Posterior vena cava (tissue), 2 donors: ENCODE data around the gene NCR3LG1. TPM values are rescaled to one million over a fixed set of nuclear protein-coding genes. Genes with fewer than 3 reads are reported as not detected.
A peak's percentile ranks its signal among the peaks of the same experiment; 100 is the strongest.

ENCODE experiments used
- DNase-seq: peaks from one replicate; pipeline ENCODE4 v3.0.0-alpha.2; 2020; ENCODE audit warnings: low spot score
- intact Hi-C, 2 donors: fragments of 100-400 bp; cut with DNase I; formaldehyde crosslinking; loops; one replicate each; pipeline versions ENCODE4 v1.14.1 to v1.14.2; 2022 to 2023
- total RNA-seq, 2 donors: library from RNA; stranded (reverse); fragmentation: NEBNext Ultra II Directional; extraction: Animal tissue kit (Norgen Biotek cat#: 25700); gene quantifications; one replicate each; pipeline ENCODE4 v1.2.1, GENCODE V29; 2021
- donor health status: DM: yes; HTN: yes; CAD: no.
- donor health status: DM: yes; HTN: yes; CAD: no.

The NCR3LG1 gene
- total RNA-seq, 2 donors from 2014 or later, result 2.5 to 2.9 TPM

DNA sequence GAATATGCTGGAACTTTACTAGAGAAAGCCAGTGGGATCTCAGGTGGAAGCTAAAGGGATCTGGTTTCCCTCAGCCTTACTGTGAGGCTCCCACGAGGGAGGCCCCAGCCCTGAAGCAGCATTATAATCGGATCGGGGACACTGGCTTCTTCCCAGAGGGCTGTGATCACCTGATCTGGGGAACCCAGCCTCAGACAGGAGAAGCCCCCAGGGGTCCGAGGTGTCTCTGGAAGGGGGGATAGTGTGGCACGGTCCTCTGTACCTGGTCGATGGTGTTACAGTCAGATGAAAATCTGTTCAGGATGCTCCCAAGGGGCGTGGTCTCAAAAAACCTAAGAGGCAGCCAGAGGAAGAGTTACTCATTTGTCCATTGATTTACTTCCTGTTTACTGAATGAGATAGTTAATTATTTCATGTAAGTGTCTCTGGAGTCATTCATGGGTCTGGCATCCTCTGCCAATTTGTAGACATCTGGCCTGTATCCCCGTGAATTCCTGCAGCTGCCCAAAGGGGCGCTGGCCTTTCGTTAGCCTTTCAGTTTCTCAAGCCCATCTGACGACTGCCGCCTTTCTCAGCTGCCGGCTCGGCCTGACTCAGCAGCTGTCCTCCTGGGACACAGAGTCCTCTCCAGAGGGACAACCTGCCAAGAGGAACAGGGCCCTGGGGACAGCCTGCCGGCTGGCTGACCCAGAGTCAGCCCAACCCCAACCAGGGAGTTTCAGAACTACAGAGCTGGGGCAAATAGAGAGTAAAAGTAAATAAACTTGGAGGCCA is 53.8 kb downstream of the NCR3LG1 start:
- DNase-seq, result peak; percentile 93
- intact Hi-C loops, result no loop called here

DNA sequence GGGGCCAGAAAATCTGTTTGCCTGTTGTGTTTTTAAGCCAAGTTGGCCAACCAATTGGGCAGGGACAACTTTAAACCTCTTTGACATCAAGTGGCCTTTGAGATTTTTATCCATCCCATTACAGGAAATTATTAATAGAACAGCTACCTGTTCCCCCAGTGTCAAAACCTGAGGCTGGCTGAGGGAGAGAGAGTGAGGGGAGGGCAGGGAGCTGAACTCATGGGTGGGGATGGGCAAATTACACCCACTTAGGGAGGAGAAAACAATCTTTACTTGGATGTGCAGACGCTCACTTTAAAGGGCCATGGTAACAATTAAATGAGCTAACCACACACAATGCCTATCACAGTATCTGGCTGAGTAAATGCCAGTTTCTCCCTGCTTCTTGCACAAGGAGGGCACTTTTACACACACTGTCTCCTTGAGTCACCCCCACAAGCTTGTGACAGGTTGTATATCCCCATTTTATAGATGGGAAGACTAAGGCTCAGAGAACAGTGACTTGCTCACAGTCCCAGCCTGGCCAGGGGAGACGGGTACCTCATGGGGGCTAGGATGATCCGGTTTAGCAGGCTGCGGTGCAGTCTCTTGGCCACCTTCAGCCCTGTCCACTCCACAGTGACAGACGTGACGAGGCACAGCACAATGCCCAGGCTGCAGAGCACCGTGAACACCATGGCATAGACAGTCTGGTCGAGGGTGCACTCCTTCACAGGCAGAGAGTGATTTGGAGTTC is 54.6 kb downstream of the NCR3LG1 start:
- intact Hi-C loops, result no loop called here

DNA sequence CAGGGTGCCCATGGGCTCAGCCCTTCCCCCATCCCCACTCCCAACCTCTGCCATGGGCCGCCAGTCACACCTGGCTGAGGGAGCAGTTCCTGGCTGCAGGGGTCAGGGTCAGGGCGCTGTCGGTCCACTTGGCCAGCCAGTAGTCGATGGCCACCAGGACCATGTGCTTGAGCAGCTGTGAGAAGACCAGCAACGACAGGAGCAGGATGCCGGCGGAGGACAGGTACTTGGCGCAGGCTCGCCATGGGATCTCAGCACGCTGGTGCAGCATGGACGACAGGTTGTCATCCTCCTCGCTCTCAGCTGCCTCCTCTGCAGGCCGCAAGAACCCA is 55.2 kb downstream of the NCR3LG1 start:
- intact Hi-C loops, result no loop called here
- DNase-seq, result peak; percentile 76

More for the DNA sequence above, 54.6 kb downstream of the NCR3LG1 start:
- DNase-seq, result no peak

DNA sequence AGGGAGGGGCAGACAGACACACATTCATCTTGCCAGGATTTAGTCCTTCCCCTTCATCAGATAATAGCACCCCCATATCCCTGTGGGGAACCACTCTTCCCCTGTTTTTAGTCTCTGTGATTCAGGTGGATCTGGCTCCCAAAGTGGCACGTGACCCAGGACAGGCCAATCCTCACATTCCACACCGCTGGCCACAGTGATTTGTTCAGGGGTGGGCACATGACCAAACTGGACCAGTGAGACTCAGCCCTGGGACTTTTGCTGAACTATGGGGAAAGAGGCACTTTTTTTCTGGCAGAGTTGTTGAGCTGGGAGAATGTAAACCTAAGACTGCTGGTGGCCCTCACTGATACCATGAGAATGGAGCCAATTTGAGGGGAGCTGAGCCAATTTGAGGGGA is 56.0 kb downstream of the NCR3LG1 start:
- intact Hi-C loops, result no loop called here
- no peak for DNase-seq

DNA sequence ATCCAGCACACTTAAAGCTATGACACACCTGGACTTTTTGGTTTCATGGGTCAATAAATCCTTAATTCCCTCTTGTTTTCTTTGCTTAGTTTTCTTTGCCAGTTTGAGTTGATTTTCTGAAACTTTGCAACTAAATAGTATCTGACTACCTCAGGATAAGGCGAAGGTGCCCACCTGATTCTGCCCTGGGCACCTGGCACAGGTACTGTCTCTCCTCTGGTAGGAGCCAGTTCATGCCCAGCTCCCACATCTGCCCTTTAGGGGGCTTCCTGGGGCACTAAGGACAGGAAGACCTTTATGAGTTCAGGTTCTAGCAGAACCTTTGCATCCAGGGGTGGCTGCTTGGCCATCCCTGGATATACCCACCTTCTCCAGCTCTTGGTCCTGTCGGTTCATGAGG is 56.4 kb downstream of the NCR3LG1 start:
- intact Hi-C loops, result no loop called here
- DNase-seq, result no peak

DNA sequence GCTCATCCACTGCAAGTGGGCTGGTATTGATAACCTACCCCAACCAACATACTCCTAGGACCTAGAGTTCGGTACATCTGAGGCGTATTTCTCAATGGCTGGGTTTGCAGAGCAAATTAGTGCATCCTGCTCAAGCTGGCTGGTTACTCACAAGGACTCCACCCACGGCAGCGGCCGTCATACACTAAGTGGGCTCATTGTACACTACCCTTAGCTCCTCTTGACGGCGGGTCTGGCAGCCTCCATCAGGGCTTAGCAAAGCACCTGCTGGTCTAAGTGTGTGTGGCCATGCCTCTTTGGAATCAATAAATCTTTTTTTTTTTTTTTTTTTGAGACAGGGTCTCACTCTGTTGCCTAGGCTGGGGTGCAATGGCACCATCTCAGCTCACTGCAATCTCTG is 57.0 kb downstream of the NCR3LG1 start:
- intact Hi-C loops, result no loop called here
- peak; percentile 57 for DNase-seq

DNA sequence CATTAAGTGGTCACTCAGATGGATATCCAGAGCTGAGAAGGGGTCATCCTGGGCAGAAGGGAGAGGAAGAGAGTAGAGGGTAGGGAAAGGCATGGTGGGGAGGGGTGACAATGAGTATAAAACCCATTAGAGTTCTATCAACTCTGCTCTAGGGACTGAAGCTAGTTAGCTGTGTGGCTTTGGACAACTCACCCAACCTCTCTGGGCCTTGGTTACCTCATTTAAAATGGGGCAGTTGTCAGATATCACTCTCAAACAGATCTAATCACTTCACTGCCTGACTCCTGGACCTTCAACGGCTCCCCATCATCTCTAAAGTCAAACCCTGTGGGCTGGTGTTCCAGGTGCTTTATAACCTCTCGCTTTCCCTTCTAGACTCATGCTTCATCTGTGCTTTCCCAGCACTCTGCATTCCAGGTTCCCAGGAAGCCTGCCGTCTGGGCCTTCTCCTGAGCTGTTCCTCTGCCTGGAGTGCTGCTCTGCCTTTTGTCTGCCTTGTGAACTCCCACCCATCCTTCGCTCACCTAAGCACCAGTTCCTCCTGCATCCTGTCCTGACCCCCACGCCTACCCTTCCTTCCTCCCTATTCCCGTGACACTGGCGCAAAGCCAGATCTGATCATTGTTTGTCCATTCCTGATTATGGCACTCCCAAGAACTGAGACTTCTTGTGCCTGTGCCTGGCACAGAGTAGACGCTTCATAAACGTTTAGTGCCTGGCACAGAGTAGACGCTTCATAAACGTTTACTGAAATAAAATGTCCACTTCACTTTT is 59.2 kb downstream of the NCR3LG1 start:
- intact Hi-C loops, result no loop called here
- DNase-seq, result peak; percentile 55

DNA sequence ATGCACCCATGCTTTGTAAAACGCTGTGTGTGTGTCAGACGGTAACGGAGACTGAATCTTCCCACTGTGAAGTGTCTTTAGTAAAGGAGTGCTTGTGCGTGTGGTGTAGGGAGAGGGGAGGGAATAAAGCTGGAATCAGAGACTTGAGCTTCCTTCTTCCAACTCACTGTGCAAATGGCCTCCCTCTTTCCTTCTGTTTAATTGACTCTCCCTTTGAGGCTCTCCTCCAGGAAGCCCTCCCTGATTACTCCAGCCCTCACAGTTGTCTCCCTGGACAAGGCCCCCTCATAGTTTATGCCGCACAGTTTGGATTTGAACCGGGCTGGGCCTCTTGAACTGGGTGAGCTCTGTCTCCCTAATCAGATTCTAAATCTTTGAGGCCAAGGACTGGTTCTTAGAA is 59.8 kb downstream of the NCR3LG1 start:
- DNase-seq, result no peak
- intact Hi-C loops, result no loop called here

DNA sequence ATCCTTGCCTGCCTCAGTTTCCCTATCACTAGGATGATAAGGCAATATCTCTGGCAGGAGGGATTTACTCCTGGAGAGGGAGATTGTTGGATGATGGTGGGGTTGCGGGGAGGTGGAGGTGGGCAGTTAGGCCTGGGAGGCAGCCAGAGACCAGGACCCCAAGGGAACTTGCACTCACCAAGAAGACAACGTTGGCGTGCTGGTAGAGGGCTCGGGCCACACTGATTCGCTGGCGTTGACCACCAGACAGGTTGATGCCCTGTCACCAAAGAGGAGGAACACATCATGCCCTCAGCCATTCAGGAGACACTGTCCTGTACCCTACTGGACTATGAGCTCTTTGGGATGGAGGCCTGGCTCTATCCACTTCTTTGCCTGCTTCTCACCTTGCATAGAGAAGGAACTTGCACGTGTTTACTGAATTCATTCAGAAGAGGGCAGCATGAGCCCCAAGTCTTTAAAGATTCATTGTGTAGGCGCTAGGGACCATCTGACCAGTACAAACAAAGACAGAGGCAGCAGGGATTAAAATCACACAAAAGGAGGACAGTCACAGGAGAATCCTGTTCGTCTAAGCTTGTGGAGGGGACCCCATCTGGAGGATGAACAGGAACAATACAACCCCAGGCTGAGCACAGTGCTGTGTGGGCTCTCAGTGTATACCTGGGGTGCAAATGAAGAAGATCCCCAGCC is 61.0 kb downstream of the NCR3LG1 start:
- peak; percentile 51 for DNase-seq

DNA sequence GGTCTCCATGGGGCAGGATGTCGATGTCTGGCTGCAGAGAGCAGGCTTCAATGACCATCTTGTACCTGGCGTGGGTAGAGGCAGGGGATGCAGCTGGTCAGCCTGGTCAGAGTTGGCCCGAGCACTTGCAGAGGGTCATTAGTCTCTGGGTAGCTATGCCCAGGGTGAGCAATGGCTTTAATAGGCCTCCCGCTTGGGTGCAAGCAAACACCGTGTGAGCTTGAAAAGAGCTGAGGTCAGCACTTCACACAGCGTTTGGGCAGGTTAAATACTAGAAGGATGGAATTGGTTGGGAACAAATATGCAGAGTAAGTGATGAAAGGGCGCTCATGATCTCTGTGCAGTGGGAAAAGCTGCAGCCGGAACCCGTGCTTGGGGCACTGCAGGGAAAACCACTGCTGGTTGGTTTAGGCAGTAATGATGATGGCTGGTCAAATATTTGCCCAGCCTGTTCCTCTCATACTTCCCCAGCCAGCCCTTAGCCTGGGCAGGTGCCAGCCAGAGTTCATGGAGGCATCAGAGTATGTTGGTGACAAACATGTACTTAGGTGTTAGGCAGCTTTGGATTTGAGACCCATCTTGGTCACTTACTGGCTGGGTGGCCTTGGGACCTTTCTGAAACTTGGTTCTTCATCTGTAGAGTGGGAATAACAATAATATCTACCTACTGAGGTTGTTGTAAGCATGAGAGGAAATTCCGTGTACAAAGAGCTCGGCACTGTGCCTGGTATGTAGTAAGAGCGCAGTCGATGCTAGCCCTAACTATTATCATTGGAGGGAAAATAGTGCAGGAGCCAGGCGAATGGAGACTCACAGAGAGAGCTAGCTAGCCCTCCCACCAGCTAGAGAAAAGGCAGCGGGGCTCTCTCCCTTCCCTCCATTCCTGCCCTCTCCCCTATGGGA is 62.1 kb downstream of the NCR3LG1 start:
- intact Hi-C loops, result no loop called here
- DNase-seq, result peak; percentile 58

More for the DNA sequence above, 61.0 kb downstream of the NCR3LG1 start:
- intact Hi-C loops, result no loop called here

DNA sequence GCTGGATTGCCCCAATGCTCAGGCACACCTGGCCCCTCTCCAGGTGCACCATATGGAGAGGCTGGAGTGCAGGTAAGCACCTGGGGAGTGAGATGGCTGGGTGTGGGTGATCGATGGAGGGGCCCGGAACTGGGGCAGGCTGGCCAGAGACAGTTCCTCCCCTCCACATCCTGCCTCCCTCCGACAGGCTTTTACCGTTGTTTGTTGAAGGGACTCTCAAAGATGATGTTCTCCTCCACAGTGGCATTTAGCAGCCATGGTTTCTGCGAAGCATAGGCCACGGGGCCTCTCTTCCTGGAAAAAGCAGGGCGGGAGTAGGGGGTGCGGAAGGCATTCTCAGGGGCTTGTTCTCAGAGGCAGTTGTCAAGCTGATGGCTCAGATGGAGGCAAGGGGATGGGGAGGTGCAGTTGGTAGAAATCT is 62.7 kb downstream of the NCR3LG1 start:
- DNase-seq, result peak; percentile 56
- intact Hi-C loops, result no loop called here

DNA sequence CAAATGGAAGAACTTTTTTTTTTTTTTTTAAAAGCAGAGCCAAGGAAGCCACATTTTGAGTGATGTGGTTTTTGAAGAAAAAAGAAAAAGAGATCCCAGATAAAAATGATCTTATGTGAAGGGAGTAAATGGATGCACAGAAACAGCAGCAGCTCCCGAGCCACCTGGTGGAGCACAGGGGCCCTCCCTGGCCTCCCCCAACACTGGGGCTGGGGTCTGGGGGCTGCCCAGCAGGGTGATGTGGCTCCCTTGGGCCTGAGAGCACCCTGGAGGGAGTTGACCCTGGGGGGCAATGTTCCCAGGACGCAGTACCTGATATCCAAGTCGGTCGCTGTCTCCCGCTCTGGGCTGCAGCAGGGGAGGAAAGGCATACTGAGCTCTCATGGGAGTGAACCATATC is 63.4 kb downstream of the NCR3LG1 start:
- intact Hi-C loops, result no loop called here
- DNase-seq, result peak; percentile 37

DNA sequence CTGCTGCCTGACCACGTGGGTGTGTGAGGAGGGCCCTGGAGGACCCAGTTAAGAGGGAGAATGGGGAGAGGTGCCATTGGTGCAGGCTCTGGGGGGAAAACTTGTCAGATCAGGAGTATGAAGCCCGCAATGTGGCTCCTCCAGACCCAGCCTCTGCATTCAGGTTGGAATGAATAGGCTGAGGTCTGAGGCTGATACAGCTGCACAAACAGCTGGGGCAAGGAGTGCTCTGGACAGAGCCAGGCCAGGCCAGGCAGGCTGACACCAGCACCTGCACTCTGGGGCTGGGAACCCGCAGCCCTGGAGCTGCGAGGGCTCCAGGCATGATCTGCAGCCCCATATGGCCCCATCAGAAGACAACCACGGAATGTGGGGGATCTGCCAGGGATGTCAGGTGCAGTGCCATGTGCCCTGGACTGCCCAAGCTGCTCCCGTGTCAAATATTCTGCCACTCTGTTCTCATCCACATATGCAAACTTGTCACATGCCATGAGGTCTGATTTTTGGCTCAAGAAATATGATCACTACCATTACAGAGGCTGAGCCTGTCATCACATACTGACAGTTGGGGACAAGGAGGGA is 64.0 kb downstream of the NCR3LG1 start:
- peak; percentile 58 for DNase-seq
- intact Hi-C loops, result no loop called here

DNA sequence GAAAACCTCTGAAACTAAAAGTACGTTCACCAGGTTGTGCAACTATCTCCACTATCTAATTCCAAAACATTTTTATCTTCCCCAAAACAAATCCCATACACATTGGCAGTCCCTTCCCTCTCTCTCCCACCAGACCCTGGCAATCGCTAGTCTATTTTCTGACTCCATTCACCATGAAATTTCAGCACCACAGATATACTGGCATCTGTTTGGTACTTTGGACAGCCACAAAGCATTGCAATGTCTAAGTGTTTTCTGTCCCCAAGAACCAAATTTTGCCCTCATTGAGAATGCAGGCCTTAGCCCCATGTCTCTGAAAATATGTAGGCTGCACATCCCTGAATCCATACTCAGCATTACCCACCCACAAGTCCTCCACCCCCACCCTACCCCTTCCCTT is 64.9 kb downstream of the NCR3LG1 start:
- DNase-seq, result no peak

DNA sequence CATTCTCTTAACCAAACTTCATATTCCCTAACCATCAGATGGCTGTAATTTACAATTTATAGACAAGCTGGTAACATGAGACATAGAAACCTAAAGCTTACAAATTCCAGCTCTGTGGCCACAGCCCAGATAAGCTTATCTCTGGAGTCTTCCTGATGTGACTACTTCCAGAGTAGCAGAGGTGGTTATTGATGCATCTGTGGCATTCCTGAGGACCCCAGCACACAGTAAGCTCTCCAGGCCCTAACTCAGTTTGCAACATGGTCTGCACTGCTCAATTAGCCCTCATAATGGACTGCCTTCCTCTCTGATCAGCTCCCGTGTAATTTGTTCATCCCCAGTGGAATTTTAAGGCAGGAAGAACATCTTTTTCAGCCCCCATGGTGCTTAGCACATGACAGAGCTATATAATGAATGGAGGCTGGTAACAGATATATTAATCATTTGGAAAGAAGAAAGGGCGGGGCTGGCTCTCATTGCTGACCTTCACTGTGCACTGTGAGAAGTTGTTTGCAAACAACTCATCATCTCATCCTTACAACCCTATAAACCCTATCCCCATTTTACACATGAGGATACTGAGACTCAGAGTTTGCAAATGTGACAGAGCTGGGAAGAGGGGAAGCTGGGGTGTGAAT is 67.0 kb downstream of the NCR3LG1 start:
- intact Hi-C loops, result no loop called here
- DNase-seq, result no peak

More for the DNA sequence above, 64.9 kb downstream of the NCR3LG1 start:
- intact Hi-C loops, result no loop called here

DNA sequence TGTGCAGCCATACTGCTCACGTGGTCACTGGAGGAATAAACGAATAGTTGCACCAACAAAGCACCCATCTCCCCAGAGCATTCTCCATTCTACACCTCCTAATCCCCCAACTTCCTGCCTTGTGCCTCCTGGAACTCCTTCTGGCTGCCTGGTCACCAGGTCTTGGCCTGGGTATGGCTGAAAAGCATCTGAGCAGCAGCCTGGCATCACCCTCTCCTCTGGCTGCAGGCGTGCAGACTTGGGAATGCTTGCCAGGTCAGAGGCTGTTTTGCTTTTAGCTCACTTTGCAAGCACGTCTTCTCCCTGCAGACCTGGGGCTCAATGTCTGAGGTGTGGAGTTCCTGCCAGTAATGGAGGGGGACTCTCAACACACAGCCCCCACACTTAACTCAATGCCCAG is 70.2 kb downstream of the NCR3LG1 start:
- no peak for DNase-seq
- intact Hi-C loops, result no loop called here

DNA sequence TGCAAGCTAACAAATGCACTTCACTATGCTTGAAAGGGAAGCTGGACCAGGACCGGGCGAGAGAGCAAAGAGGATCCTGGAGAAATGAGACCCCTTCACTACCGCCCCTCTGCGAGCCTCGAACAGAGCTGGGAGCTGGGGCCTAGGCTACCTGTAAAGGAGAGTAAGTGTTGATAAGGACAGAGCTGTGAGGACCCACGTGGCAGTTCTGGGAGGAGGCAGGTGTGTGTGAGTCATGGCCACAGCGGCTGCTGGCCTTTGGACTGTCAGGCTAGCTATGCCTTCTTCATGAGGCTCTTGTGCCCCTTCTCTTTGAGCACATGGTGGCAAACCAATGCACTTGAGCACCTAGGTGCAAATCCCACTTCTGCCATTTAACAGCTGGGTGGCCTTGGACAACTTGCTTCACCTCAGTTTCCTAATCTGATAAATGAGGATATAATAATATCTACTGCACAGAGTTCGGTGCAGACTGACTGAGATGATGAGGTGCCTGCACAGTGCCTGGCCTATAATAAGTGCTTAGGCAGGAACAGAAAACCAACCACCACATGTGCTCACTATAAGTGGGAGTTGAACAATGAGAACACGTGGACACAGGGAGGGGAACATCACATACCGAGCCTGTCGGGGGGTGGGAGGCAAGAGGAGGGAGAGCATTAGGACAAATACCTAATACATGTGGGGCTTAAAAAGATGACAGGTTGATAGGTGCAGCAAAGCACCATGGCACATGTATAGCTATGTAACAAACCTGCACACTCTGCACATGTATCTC is 72.1 kb downstream of the NCR3LG1 start:
- DNase-seq, result no peak
- intact Hi-C loops, result no loop called here
